ENCODE data around the gene RYR2.

- TF ChIP-seq POLR2AphosphoS5 (IDR thresholded peaks at IDR 0.05; ENCODE audit: low read depth, low read length): no peak
- TF ChIP-seq TAF1 (IDR thresholded peaks at IDR 0.05; ENCODE audit: borderline replicate concordance, low read depth, low read length): no peak
Observed at GRCh38 chr1:237566581-237566980, 524.6 kb downstream of the RYR2 start.
